Hepatocyte (in vitro differentiated cells): Measurements from ENCODE around the gene STK39. TPM values are rescaled to one million over a fixed set of nuclear protein-coding genes. Genes with fewer than 3 reads are reported as not detected.

ENCODE experiments used
- DNase-seq: peaks from one replicate; pipeline ENCODE4 v3.0.0-alpha.2; 2016; ENCODE audit warnings: low spot score
- H2AFZ ChIP-seq: fragments of 200-600 bp; sonication (generic); 2 replicates; pipeline ENCODE4 v1.6.0; 2016; ENCODE audit warnings: antibody characterized with exemption, mild to moderate bottlenecking
- H3K27ac ChIP-seq: fragments of 200-600 bp; sonication (generic); 2 replicates; pipeline ENCODE4 v1.5.1; 2016; ENCODE audit warnings: mild to moderate bottlenecking
- H3K27me3 ChIP-seq: fragments of 200-600 bp; sonication (generic); 2 replicates; pipeline ENCODE4 v1.6.1; 2016
- H3K36me3 ChIP-seq: fragments of 200-600 bp; sonication (generic); replicated peaks from 2 replicates; pipeline ENCODE4 v1.5.1; 2016; ENCODE audit warnings: low read depth; ENCODE audit not compliant: insufficient read depth
- H3K4me1 ChIP-seq: fragments of 200-600 bp; sonication (generic); 2 replicates; pipeline ENCODE4 v1.5.1; 2016; ENCODE audit warnings: mild to moderate bottlenecking, moderate library complexity; ENCODE audit not compliant: insufficient read depth
- H3K4me2 ChIP-seq: fragments of 200-600 bp; sonication (generic); 2 replicates; pipeline ENCODE4 v1.6.0; 2016
- H3K4me3 ChIP-seq: fragments of 200-600 bp; sonication (generic); 2 replicates; pipeline ENCODE4 v1.5.1; 2016; ENCODE audit warnings: mild to moderate bottlenecking
- H3K79me2 ChIP-seq: fragments of 200-600 bp; sonication (generic); 2 replicates; pipeline ENCODE4 v1.6.0; 2017; ENCODE audit warnings: mild to moderate bottlenecking
- H3K9me2 ChIP-seq: fragments of 200-600 bp; sonication (generic); replicated peaks from 2 replicates; pipeline ENCODE4 v1.6.0; 2017; ENCODE audit warnings: mild to moderate bottlenecking; ENCODE audit not compliant: insufficient read depth
- H3K9me3 ChIP-seq: fragments of 200-600 bp; sonication (generic); 2 replicates; pipeline ENCODE4 v1.5.1; 2016; ENCODE audit warnings: low read depth, mild to moderate bottlenecking
- H4K20me1 ChIP-seq: fragments of 200-600 bp; sonication (generic); 2 replicates; pipeline ENCODE4 v1.6.0; 2016; ENCODE audit warnings: mild to moderate bottlenecking; ENCODE audit not compliant: insufficient read depth, poor library complexity, severe bottlenecking
- EZH2 ChIP-seq: fragments of 200-600 bp; sonication (generic); IDR thresholded peaks from 2 replicates; pipeline ENCODE4 v1.6.1; 2016; ENCODE audit warnings: antibody characterized with exemption, mild to moderate bottlenecking, borderline replicate concordance
- EZH2phosphoT487 ChIP-seq: fragments of 200-600 bp; sonication (generic); IDR thresholded peaks from one replicate; pipeline ENCODE4 v1.6.1; 2018; ENCODE audit warnings: antibody characterized with exemption, mild to moderate bottlenecking, low read depth, moderate library complexity; ENCODE audit not compliant: unreplicated experiment, severe bottlenecking
- WGBS: methylation state at CpG from one replicate; pipeline ENCODE4 v1.1.6; 2016; ENCODE audit warnings: low lambda C conversion rate; ENCODE audit errors: missing lambda C conversion rate; 5-methylcytosine and 5-hydroxymethylcytosine counted together
- polyA plus RNA-seq: library from polyadenylated mRNA; unstranded; fragments of >200 nt; fragmentation: Nextera tagmentation; extraction: Ambion mirVana; gene quantifications from 2 replicates; pipeline ENCODE4 v1.2.1, GENCODE V29; 2016
- total RNA-seq: library from RNA; depleted of rRNA; stranded (reverse); fragments of >200 nt; gene quantifications from 2 replicates; pipeline ENCODE4 v1.2.3, GENCODE V29; 2014
- TF ChIP-seq, protein P1 (sequence below): fragments of 200-600 bp; sonication (generic); IDR thresholded peaks from 2 replicates; pipeline ENCODE4 v1.5.1; 2016; ENCODE audit warnings: antibody characterized with exemption, mild to moderate bottlenecking; ENCODE audit not compliant: poor library complexity

The STK39 gene
- total and polyA plus RNA-seq, 2 experiments from 2014 or later, result 26.9 to 39.4 TPM

DNA sequence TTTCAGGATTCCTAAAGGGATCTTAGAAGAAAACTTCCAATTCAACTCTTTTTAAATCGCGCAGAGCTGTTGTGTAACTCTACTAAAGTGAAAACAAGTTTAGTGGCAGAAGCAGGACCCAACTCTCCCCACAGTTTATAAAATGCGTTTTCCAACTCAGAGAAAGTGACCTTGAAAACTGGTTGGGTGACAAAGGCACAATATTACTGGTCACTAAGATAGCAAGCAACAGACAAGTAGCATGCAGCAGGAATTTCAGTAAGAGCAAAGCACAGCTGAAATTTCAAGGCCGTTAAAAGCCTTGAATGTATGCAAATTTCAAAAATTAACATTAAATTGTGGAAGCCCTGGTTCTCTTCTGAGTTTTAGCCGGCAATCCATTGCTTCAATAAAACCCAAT is 66.9 kb downstream of the STK39 start:
- Histone ChIP-seq H3K79me2 (peaks cover 76% of the 10 kb centered on the region), H2AFZ (no peak overlapping the region), H3K27me3 (no peaks in the 10 kb centered on the region), H4K20me1 (peaks cover 4% of the 10 kb centered on the region), H3K4me2 (no peak overlapping the region), H3K4me1 (no peaks in the 10 kb centered on the region), H3K9me2 (no peaks in the 10 kb centered on the region), H3K9me3 (no peaks in the 10 kb centered on the region), H3K36me3 (no peaks in the 10 kb centered on the region), H3K27ac (no peak overlapping the region), H3K4me3 (no peak overlapping the region)
- 75% methylated on average over 5 of the region's 5 CpGs for WGBS
- no peak for DNase-seq
- no peak for TF ChIP-seq EZH2phosphoT487
- TF ChIP-seq, protein P1, sequence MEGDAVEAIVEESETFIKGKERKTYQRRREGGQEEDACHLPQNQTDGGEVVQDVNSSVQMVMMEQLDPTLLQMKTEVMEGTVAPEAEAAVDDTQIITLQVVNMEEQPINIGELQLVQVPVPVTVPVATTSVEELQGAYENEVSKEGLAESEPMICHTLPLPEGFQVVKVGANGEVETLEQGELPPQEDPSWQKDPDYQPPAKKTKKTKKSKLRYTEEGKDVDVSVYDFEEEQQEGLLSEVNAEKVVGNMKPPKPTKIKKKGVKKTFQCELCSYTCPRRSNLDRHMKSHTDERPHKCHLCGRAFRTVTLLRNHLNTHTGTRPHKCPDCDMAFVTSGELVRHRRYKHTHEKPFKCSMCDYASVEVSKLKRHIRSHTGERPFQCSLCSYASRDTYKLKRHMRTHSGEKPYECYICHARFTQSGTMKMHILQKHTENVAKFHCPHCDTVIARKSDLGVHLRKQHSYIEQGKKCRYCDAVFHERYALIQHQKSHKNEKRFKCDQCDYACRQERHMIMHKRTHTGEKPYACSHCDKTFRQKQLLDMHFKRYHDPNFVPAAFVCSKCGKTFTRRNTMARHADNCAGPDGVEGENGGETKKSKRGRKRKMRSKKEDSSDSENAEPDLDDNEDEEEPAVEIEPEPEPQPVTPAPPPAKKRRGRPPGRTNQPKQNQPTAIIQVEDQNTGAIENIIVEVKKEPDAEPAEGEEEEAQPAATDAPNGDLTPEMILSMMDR, result no peak
- TF ChIP-seq EZH2, result no peak

DNA sequence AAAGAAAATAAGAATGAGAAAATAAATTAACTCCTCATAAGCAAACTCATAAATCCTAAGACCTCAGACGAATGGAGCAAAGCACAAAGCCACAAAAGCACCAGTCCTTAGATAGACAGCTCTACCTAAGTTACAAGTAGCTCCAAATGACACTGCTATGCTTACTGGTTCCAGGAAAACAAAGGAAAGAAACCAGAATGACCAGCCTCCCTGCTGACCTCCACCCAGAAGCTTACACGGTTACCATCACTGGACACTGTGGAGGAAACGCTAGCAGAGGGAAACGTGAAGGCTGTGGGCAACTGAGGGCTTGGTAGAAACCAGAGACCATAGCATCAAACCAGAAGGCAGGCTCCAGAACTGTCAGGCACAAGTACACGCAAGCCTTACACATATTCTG is 67.8 kb downstream of the STK39 start:
- no peaks in the 10 kb centered on the region for H3K9me3 ChIP-seq
- H3K79me2 ChIP-seq, result peaks cover 76% of the 10 kb centered on the region
- 87% methylated on average over 5 of the region's 5 CpGs for WGBS
- no peaks in the 10 kb centered on the region for H3K36me3 ChIP-seq
- H3K4me2 ChIP-seq, result no peak overlapping the region
- no peak overlapping the region for H2AFZ ChIP-seq
- H3K27me3 ChIP-seq, result no peaks in the 10 kb centered on the region
- peaks cover 4% of the 10 kb centered on the region for H4K20me1 ChIP-seq
- TF ChIP-seq, protein P1, result no peak
- TF ChIP-seq EZH2, result no peak
- TF ChIP-seq EZH2phosphoT487, result no peak
- H3K27ac ChIP-seq, result no peak overlapping the region
- H3K9me2 ChIP-seq, result no peaks in the 10 kb centered on the region
- H3K4me1 ChIP-seq, result no peaks in the 10 kb centered on the region
- no peak overlapping the region for H3K4me3 ChIP-seq
- DNase-seq, result no peak

DNA sequence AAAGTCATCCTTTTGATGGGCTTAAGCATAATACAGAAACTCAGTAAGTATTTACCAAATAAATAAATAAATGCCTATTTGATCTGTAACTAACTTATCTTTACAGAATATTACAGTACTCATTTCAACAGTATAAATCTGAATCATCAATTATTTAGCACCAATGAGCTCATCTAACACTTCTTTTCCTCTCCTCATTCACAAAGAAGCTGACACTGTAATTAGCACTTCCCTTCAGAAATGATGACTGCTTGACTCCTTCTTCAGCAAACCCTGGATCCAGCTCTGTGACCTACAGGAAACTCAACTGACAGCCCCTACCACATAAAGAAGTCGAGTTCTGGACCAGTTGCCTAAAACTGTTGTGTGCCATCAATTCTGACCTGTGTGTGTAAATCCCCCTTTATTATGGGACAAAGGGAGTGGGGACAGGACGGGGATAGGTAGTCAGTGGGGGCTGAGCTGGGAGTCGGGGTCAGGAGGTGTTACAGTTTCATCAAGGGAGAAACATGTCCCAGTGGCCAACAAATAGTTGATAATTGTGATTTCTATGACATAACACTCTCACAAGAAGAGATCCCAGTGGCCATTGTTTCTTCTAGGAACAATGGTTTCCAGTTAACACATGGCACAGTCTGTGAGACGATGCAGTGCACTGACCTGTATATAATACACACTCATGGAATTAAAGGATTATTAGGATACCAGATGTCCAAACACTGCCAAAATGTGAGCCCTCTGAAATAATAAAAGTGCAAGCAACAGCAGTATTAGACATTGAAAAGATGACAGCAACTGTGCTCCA is 68.7 kb downstream of the STK39 start:
- no peaks in the 10 kb centered on the region for H3K9me3 ChIP-seq
- H3K27ac ChIP-seq, result no peak overlapping the region
- TF ChIP-seq, protein P1, result no peak
- TF ChIP-seq EZH2 (no peak), EZH2phosphoT487 (no peak)
- no peak overlapping the region for H2AFZ ChIP-seq
- H3K79me2 ChIP-seq, result peaks cover 74% of the 10 kb centered on the region
- no peak overlapping the region for H3K4me3 ChIP-seq
- no peak overlapping the region for H3K4me2 ChIP-seq
- no peaks in the 10 kb centered on the region for H3K9me2 ChIP-seq
- H3K27me3 ChIP-seq, result no peaks in the 10 kb centered on the region
- H4K20me1 ChIP-seq, result peaks cover 3% of the 10 kb centered on the region
- no peak for DNase-seq
- no peaks in the 10 kb centered on the region for H3K36me3 ChIP-seq
- 94% methylated on average over 4 of the region's 4 CpGs for WGBS
- no peaks in the 10 kb centered on the region for H3K4me1 ChIP-seq
